BLaER1 treated with 17β-estradiol and CSF1 and Interleukin-3, amounts not matched to agents 10 nM and 100 nM (cell line): ENCODE data around the gene PROC.

Source experiments
- H3K27ac ChIP-seq, 11 experiments: shearing (Covaris generic); formaldehyde crosslinking; 2 replicates each; pipeline ENCODE4 v1.8.1; 2022
- H3K27me3 ChIP-seq, 11 experiments: shearing (Covaris generic); formaldehyde crosslinking; 2 replicates each; pipeline ENCODE4 v1.8.1; 2022
- H3K36me3 ChIP-seq, 11 experiments: shearing (Covaris generic); formaldehyde crosslinking; 2 replicates each; pipeline ENCODE4 v1.8.1; 2022
- H3K4me1 ChIP-seq, 10 experiments: shearing (Covaris generic); formaldehyde crosslinking; 2 replicates each; pipeline ENCODE4 v1.8.1; 2022
- H3K4me2 ChIP-seq, 11 experiments: shearing (Covaris generic); formaldehyde crosslinking; 2 replicates each; pipeline ENCODE4 v1.8.1; 2022
- H3K4me3 ChIP-seq, 10 experiments: shearing (Covaris generic); formaldehyde crosslinking; 2 replicates each; pipeline ENCODE4 v1.8.1; 2022
- H3K9ac ChIP-seq, 11 experiments: shearing (Covaris generic); formaldehyde crosslinking; 2 replicates each; pipeline ENCODE4 v1.8.1; 2022
- H3K9me3 ChIP-seq, 11 experiments: shearing (Covaris generic); formaldehyde crosslinking; replicated peaks in 1 of 11; 2 replicates each; pipeline ENCODE4 v1.8.1; 2022
- H4K20me1 ChIP-seq, 11 experiments: shearing (Covaris generic); formaldehyde crosslinking; 2 replicates each; pipeline ENCODE4 v1.8.1; 2022
- Cebpa-rat ChIP-seq, 11 experiments: shearing (Covaris generic); IDR thresholded peaks; 2 replicates each; pipeline ENCODE4 v1.8.1; 2022

Gene PROC

DNA sequence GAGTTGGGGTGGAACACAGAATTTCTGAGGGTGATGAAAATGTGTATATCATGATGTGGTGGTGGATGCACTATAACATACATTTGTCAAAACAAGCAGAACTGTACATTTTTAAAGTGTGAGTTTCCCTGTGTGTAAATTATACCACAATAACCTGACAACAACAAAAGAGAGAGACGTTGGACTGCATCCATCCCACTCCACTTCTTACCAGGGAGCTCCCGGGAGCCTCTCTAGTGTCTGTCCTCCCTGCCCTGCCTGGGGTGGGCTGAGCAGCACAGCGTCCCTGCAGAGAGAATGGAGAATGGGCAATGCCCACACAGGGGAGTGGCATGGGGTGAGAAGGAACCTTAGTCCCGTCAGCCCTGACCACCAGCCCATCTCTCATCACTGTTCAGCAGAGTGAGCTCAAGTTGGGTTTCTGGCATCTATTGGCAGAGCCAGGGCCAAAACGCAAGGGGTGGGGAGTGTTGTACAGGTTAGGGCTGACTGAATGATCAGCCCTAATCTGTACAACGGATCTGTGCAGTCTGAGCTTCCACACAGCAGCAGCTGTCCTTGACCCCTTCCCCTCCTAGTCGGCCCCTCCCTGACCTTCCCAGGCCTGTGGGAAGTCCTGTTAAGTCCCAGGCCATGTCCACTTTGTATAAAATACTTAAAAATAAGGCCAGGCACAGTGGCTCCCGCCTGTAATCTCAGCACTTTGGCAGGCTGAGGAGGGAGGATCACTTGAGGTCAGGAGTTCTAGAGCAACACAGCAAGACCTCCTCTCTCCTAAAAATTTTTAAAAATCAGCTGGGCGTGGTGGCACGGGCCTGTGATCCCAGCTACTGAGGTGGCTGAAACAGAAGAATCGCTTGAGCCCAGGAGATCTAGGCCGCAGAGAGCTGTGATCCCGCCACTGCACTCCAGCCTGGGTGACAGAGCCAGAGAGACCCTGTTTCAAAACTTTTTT, 3.3 kb upstream of the PROC start:
- Histone ChIP-seq H3K9ac (peak overlapping the region in 5 of 11 experiments; percentile 25 to 75 (median 70); a peak in 5 of 22 replicates), H3K4me2 (peak overlapping the region in 10 of 11 experiments; percentile 96 to 99 (median 98); a peak in 19 of 22 replicates), H3K27me3 (peaks cover 8 to 33% (median 14%) of the 10 kb centered on the region in 11 experiments; a peak in 19 of 22 replicates), H3K4me3 (no peak overlapping the region), H3K9me3 (peaks cover 0 to 17% (median 8%) of the 10 kb centered on the region in 11 experiments; a peak in 14 of 22 replicates), H3K27ac (peak overlapping the region in 9 of 11 experiments; percentile 53 to 82 (median 76); a peak in 16 of 22 replicates), H3K4me1 (peaks cover 49 to 98% (median 82%) of the 10 kb centered on the region in 10 experiments), H4K20me1 (no peaks in the 10 kb centered on the region), H3K36me3 (no peaks in the 10 kb centered on the region)
- TF ChIP-seq Cebpa-rat (IDR thresholded peaks at IDR 0.05) = no peak

GRCh38 chr2:127415593-127416505, 2.4 kb upstream of the PROC start:
- peaks cover 0 to 17% (median 8%) of the 10 kb centered on the region in 11 experiments; a peak in 14 of 22 replicates for H3K9me3 ChIP-seq
- H3K27ac ChIP-seq = peak overlapping the region in 9 of 11 experiments; percentile 60 to 82 (median 76); a peak in 18 of 22 replicates
- peaks cover 57 to 94% (median 80%) of the 10 kb centered on the region in 10 experiments for H3K4me1 ChIP-seq
- no peaks in the 10 kb centered on the region for H3K36me3 ChIP-seq
- H3K4me3 ChIP-seq = peak overlapping the region; percentile 43 to 62 (median 52)
- H3K9ac ChIP-seq = peak overlapping the region; percentile 54 to 75 (median 62); a peak in 20 of 22 replicates
- no peaks in the 10 kb centered on the region for H4K20me1 ChIP-seq
- H3K27me3 ChIP-seq = peaks cover 8 to 34% (median 17%) of the 10 kb centered on the region in 11 experiments; a peak in 19 of 22 replicates
- peak overlapping the region; percentile 96 to 99 (median 98) for H3K4me2 ChIP-seq
- no peak for TF ChIP-seq Cebpa-rat (IDR thresholded peaks at IDR 0.05)

GRCh38 chr2:127416506-127417001, 1.7 kb upstream of the PROC start:
- no peaks in the 10 kb centered on the region for H3K36me3 ChIP-seq
- H3K27ac ChIP-seq = peak overlapping the region in 8 of 11 experiments; percentile 60 to 82 (median 77); a peak in 17 of 22 replicates
- peak in 3 of 11 experiments; percentile 41 to 57 (median 42); a peak in 3 of 22 replicates for TF ChIP-seq Cebpa-rat (IDR thresholded peaks at IDR 0.05)
- peak overlapping the region; percentile 54 to 75 (median 62); a peak in 20 of 22 replicates for H3K9ac ChIP-seq
- peak overlapping the region; percentile 43 to 62 (median 52); a peak in 18 of 20 replicates for H3K4me3 ChIP-seq
- H3K4me1 ChIP-seq = peaks cover 57 to 93% (median 78%) of the 10 kb centered on the region in 10 experiments
- H3K9me3 ChIP-seq = peaks cover 0 to 17% (median 8%) of the 10 kb centered on the region in 11 experiments; a peak in 14 of 22 replicates
- peak overlapping the region; percentile 96 to 99 (median 98) for H3K4me2 ChIP-seq
- H3K27me3 ChIP-seq = peaks cover 11 to 41% (median 22%) of the 10 kb centered on the region in 11 experiments
- no peaks in the 10 kb centered on the region for H4K20me1 ChIP-seq

DNA sequence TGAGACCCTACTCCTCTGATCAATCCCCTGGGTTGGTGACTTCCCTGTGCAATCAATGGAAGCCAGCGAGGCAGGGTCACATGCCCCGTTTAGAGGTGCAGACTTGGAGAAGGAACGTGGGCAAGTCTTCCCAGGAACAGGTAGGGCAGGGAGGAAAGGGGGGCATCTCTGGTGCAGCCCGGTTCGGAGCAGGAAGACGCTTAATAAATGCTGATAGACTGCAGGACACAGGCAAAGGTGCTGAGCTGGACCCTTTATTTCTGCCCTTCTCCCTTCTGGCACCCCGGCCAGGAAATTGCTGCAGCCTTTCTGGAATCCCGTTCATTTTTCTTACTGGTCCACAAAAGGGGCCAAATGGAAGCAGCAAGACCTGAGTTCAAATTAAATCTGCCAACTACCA, 821 bp upstream of the PROC start:
- H3K4me3 ChIP-seq = no peak overlapping the region
- peaks cover 0 to 7% (median 0%) of the 10 kb centered on the region in 11 experiments; a peak in 2 of 22 replicates for H4K20me1 ChIP-seq
- H3K27ac ChIP-seq = peak overlapping the region in 8 of 11 experiments; percentile 50 to 82 (median 75); a peak in 15 of 22 replicates
- no peaks in the 10 kb centered on the region for H3K36me3 ChIP-seq
- peak overlapping the region in 10 of 11 experiments; percentile 96 to 99 (median 98); a peak in 20 of 22 replicates for H3K4me2 ChIP-seq
- peaks cover 20 to 50% (median 30%) of the 10 kb centered on the region in 11 experiments for H3K27me3 ChIP-seq
- TF ChIP-seq Cebpa-rat (IDR thresholded peaks at IDR 0.05) = no peak
- H3K9ac ChIP-seq = peak overlapping the region in 7 of 11 experiments; percentile 54 to 75 (median 70); a peak in 11 of 22 replicates
- H3K4me1 ChIP-seq = peaks cover 61 to 93% (median 78%) of the 10 kb centered on the region in 10 experiments
- peaks cover 0 to 9% (median 5%) of the 10 kb centered on the region in 11 experiments; a peak in 14 of 22 replicates for H3K9me3 ChIP-seq

DNA sequence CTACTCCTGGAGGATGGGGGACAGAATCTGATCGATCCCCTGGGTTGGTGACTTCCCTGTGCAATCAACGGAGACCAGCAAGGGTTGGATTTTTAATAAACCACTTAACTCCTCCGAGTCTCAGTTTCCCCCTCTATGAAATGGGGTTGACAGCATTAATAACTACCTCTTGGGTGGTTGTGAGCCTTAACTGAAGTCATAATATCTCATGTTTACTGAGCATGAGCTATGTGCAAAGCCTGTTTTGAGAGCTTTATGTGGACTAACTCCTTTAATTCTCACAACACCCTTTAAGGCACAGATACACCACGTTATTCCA, 844 bp downstream of the PROC start:
- peak overlapping the region in 3 of 11 experiments; percentile 34 to 82 (median 78); a peak in 4 of 22 replicates for H3K27ac ChIP-seq
- H4K20me1 ChIP-seq = peaks cover 0 to 11% (median 5%) of the 10 kb centered on the region in 11 experiments; a peak in 9 of 22 replicates
- no peak overlapping the region for H3K4me3 ChIP-seq
- H3K4me2 ChIP-seq = peak overlapping the region in 10 of 11 experiments; percentile 18 to 77 (median 70); a peak in 19 of 22 replicates
- no peaks in the 10 kb centered on the region for H3K9me3 ChIP-seq
- H3K9ac ChIP-seq = peak overlapping the region in 1 of 11 experiments; percentile 27; a peak in 1 of 22 replicates
- no peak for TF ChIP-seq Cebpa-rat (IDR thresholded peaks at IDR 0.05)
- H3K36me3 ChIP-seq = no peaks in the 10 kb centered on the region
- H3K27me3 ChIP-seq = peaks cover 36 to 66% (median 47%) of the 10 kb centered on the region in 11 experiments
- H3K4me1 ChIP-seq = peaks cover 58 to 93% (median 83%) of the 10 kb centered on the region in 10 experiments

DNA sequence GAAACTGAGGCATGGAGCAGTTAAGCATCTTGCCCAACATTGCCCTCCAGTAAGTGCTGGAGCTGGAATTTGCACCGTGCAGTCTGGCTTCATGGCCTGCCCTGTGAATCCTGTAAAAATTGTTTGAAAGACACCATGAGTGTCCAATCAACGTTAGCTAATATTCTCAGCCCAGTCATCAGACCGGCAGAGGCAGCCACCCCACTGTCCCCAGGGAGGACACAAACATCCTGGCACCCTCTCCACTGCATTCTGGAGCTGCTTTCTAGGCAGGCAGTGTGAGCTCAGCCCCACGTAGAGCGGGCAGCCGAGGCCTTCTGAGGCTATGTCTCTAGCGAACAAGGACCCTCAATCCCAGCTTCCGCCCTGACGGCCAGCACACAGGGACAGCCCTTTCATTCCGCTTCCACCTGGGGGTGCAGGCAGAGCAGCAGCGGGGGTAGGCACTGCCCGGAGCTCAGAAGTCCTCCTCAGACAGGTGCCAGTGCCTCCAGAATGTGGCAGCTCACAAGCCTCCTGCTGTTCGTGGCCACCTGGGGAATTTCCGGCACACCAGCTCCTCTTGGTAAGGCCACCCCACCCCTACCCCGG, 1.3 kb downstream of the PROC start:
- Histone ChIP-seq H4K20me1 (peaks cover 0 to 11% (median 5%) of the 10 kb centered on the region in 11 experiments; a peak in 9 of 22 replicates), H3K4me1 (peaks cover 54 to 91% (median 80%) of the 10 kb centered on the region in 10 experiments), H3K4me3 (no peak overlapping the region), H3K27ac (peak overlapping the region in 6 of 11 experiments; percentile 4 to 82 (median 28); a peak in 8 of 22 replicates), H3K27me3 (peaks cover 37 to 71% (median 48%) of the 10 kb centered on the region in 11 experiments), H3K4me2 (peak overlapping the region; percentile 18 to 77 (median 67); a peak in 19 of 22 replicates), H3K9ac (peak overlapping the region in 5 of 11 experiments; percentile 27 to 53 (median 40); a peak in 8 of 22 replicates), H3K36me3 (no peaks in the 10 kb centered on the region), H3K9me3 (no peaks in the 10 kb centered on the region)
- TF ChIP-seq Cebpa-rat (IDR thresholded peaks at IDR 0.05) = no peak
